Left ventricle myocardium inferior (tissue), 1 donor: ENCODE data around the gene STX1B. TPM values are rescaled to one million over a fixed set of nuclear protein-coding genes. Genes with fewer than 3 reads are reported as not detected.

Experiments used
- DNase-seq: peaks from one replicate; pipeline ENCODE4 v3.0.0-alpha.2; 2020
- H3K27ac ChIP-seq: fragments of 200-600 bp; replicated peaks from 2 replicates; pipeline ENCODE4 v1.8.0; 2021
- H3K27me3 ChIP-seq: fragments of 200-600 bp; 2 replicates; pipeline ENCODE4 v1.8.0; 2021; ENCODE audit warnings: low read depth
- H3K36me3 ChIP-seq: fragments of 200-600 bp; 2 replicates; pipeline ENCODE4 v1.8.0; 2021
- H3K4me1 ChIP-seq: fragments of 200-600 bp; 2 replicates; pipeline ENCODE4 v1.8.0; 2021
- H3K4me3 ChIP-seq: fragments of 200-600 bp; 2 replicates; pipeline ENCODE4 v1.8.0; 2021; ENCODE audit warnings: mild to moderate bottlenecking, moderate library complexity
- H3K9me3 ChIP-seq: fragments of 200-600 bp; replicated peaks from 2 replicates; pipeline ENCODE4 v1.8.0; 2021
- CTCF ChIP-seq: fragments of 200-600 bp; IDR thresholded peaks from 2 replicates; pipeline ENCODE4 v1.8.0; 2021; ENCODE audit warnings: antibody characterized with exemption, mild to moderate bottlenecking, borderline replicate concordance
- intact Hi-C: fragments of 100-400 bp; cut with micrococcal nuclease; formaldehyde crosslinking; loops from one replicate; pipeline ENCODE4 v1.11.0; 2022
- total RNA-seq: library from RNA; stranded (reverse); fragmentation: NEBNext Ultra II Directional; extraction: Animal tissue kit (Norgen Biotek cat#: 25700); gene quantifications from one replicate; pipeline ENCODE4 v1.2.1, GENCODE V29; 2021
- donor health status: DM: no; HTN: yes; CAD: no; lungs with severe emphysema.

STX1B gene
- total RNA-seq, 1 donor from 2014 or later, result 0.77 TPM

- Histone ChIP-seq H3K27me3 (no peaks in the 10 kb centered on the region), H3K36me3 (peaks cover 100% of the 10 kb centered on the region), H3K4me1 (no peaks in the 10 kb centered on the region), H3K27ac (no peak overlapping the region), H3K9me3 (no peaks in the 10 kb centered on the region), H3K4me3 (no peak overlapping the region)
- intact Hi-C loops, result no loop called here
- TF ChIP-seq CTCF, result no peak
- no peak for DNase-seq
Measured at GRCh38 chr16:30965436-30965835, 45.0 kb downstream of the STX1B start.

GRCh38 chr16:30964574-30965226 is 45.7 kb downstream of the STX1B start:
- no peak for DNase-seq
- H3K4me3 ChIP-seq, result no peak overlapping the region
- H3K9me3 ChIP-seq, result no peaks in the 10 kb centered on the region
- no peak for TF ChIP-seq CTCF
- H3K36me3 ChIP-seq, result peaks cover 100% of the 10 kb centered on the region
- no peaks in the 10 kb centered on the region for H3K27me3 ChIP-seq
- intact Hi-C loops, result no loop called here
- H3K27ac ChIP-seq, result no peak overlapping the region
- H3K4me1 ChIP-seq, result no peaks in the 10 kb centered on the region

GRCh38 chr16:30963925-30964511 is 46.4 kb downstream of the STX1B start:
- intact Hi-C loops, result no loop called here
- Histone ChIP-seq H3K4me3 (no peak overlapping the region), H3K36me3 (peaks cover 95% of the 10 kb centered on the region)

GRCh38 chr16:30961384-30961783 is 49.1 kb downstream of the STX1B start:
- no peaks in the 10 kb centered on the region for H3K27me3 ChIP-seq
- intact Hi-C loops, result no loop called here

More at GRCh38 chr16:30963925-30964511, 46.4 kb downstream of the STX1B start:
- Histone ChIP-seq H3K27ac (no peak overlapping the region), H3K4me1 (peaks cover 5% of the 10 kb centered on the region), H3K9me3 (no peaks in the 10 kb centered on the region), H3K27me3 (no peaks in the 10 kb centered on the region)
- no peak for TF ChIP-seq CTCF
- DNase-seq, result no peak

More at GRCh38 chr16:30961384-30961783, 49.1 kb downstream of the STX1B start:
- H3K27ac ChIP-seq, result no peak overlapping the region
- no peak overlapping the region for H3K4me3 ChIP-seq
- peaks cover 69% of the 10 kb centered on the region for H3K36me3 ChIP-seq
- H3K9me3 ChIP-seq, result no peaks in the 10 kb centered on the region
- peaks cover 22% of the 10 kb centered on the region for H3K4me1 ChIP-seq
- no peak for DNase-seq
- TF ChIP-seq CTCF, result no peak
